ENCODE data around the gene TCAF1. TPM values are rescaled to one million over a fixed set of nuclear protein-coding genes. Genes with fewer than 3 reads are reported as not detected.

TCAF1 gene
- 86.4 and 91.8 TPM in 2 replicates for total RNA-seq (2012; rRNA removed)
- polyA plus RNA-seq (2012; rRNA removed): 35.1 and 39.3 TPM in 2 replicates
- 16.5 and 29.2 TPM in 2 replicates for polyA plus RNA-seq (2012; cell fraction: cytosol; rRNA removed)
- polyA plus RNA-seq (2012; cell fraction: nucleus; rRNA removed; ENCODE audit: low replicate concordance): 16.6 and 19.7 TPM in 2 replicates
- Bru-seq, nascent RNA: percentile 80 among the genes with signal in this experiment
- BruChase-seq, experiment 1, labeled RNA remaining after a 6-hour chase: percentile 86 among the genes with signal in this experiment
- BruChase-seq, experiment 2, labeled RNA remaining after a 2-hour chase: percentile 86 among the genes with signal in this experiment
- long read RNA-seq, full-length matches to known transcripts: 22 of 113 reads
- long read RNA-seq, partial matches to known transcripts: 53 of 113 reads
- long read RNA-seq, other reads (novel, unspliced or antisense): 38 of 113 reads

- peak within 1 kb of the TSS; percentile 76 for H4K5ac ChIP-seq (ENCODE audit: low read depth, low read length)
- H3K14ac ChIP-seq (replicated peaks; ENCODE audit: low read depth, low read length): peak within 1 kb of the TSS; percentile 85
- peak within 1 kb of the TSS; percentile 85 for H3K4ac ChIP-seq (ENCODE audit: low read depth, low read length)
- H4K91ac ChIP-seq (ENCODE audit: insufficient read depth, low read depth, low read length): peak within 1 kb of the TSS; percentile 82
- DNase-seq (peak; percentile 93), ATAC-seq (ENCODE audit: low read depth) (peak; percentile 95)
- H3K79me1 ChIP-seq (ENCODE audit: low read depth in 1 of 2, low read length in 2 of 2): peaks cover 7 to 20% of the 10 kb centered on the region in 2 experiments; a peak in 3 of 4 replicates
- H3K18ac ChIP-seq (ENCODE audit: low read depth, low read length): peak within 1 kb of the TSS; percentile 66
- H2AFZ ChIP-seq (replicated peaks; ENCODE audit: low read length, poor library complexity): peak within 1 kb of the TSS; percentile 96
- intact Hi-C loops (cut with micrococcal nuclease): loop anchor here (1.0 to 5.0 kb wide), 4 partner anchors 16 to 126 kb away; partner anchors contain the start of gene OR2F2
- TF ChIP-seq CTCF (conservative IDR thresholded peaks at IDR 0.05; ENCODE audit: low read depth, low read length) (peak; percentile 47), RCOR1 (IDR thresholded peaks at IDR 0.05; ENCODE audit: insufficient replicate concordance, low read length) (no peak), SMC3 (IDR thresholded peaks at IDR 0.05; ENCODE audit: low read depth, low read length) (peak; percentile 35), USF2 (IDR thresholded peaks at IDR 0.05; ENCODE audit: low read depth, low read length) (no peak), RAD21 (IDR thresholded peaks at IDR 0.05; ENCODE audit: low read length) (peak; percentile 41; the same call in 1 of the 2 replicates), FOS (IDR thresholded peaks at IDR 0.05; ENCODE audit: low read depth, low read length) (no peak), MAZ (IDR thresholded peaks at IDR 0.05; ENCODE audit: borderline replicate concordance, low read depth, low read length) (peak; percentile 95; the same call in 1 of the 2 replicates), POLR2A (IDR thresholded peaks at IDR 0.05; ENCODE audit: low read depth, low read length) (peak; percentile 71), CHD1 (IDR thresholded peaks at IDR 0.05; ENCODE audit: low read depth, low read length) (no peak), BHLHE40 (IDR thresholded peaks at IDR 0.05; ENCODE audit: low read depth, low read length) (no peak)
- H3K36me3 ChIP-seq (ENCODE audit: control insufficient read depth, insufficient read depth, low read length): no peaks in the 10 kb centered on the region; the same call in 1 of the 2 replicates
- H3K4me3 ChIP-seq (ENCODE audit: insufficient read depth, low read depth, low read length): peak within 1 kb of the TSS; percentile 91
- H2AK5ac ChIP-seq (ENCODE audit: low read depth, low read length): 0 out of 2 replicates have a peak within 1 kb of the TSS, but pooled peaks have one; percentile 40
- H3K56ac ChIP-seq (ENCODE audit: extremely low read depth, insufficient read depth, low read length): peak within 1 kb of the TSS; percentile 67
- peak within 1 kb of the TSS; percentile 96 for H3K27ac ChIP-seq (ENCODE audit: insufficient read depth, low read length)
- peak within 1 kb of the TSS; percentile 77 for H2BK120ac ChIP-seq (ENCODE audit: low read depth, low read length)
- peak within 1 kb of the TSS; percentile 89 for H3K23ac ChIP-seq (ENCODE audit: low read depth, low read length)
- H4K8ac ChIP-seq (ENCODE audit: low read depth in 2 of 2, low read length in 2 of 2): peak within 1 kb of the TSS; percentile 67 to 87
- H4K20me1 ChIP-seq (ENCODE audit: insufficient read depth, low read length): peaks cover 16% of the 10 kb centered on the region; the same call in 1 of the 2 replicates
- 1% methylated on average over 12 of the region's 50 CpGs; no CpG with 5 or more reads in 1 of the 2 experiments for WGBS, 2 experiments (ENCODE audit: extremely low coverage in 2 of 2, insufficient read length in 1 of 2)
- peak within 1 kb of the TSS; percentile 87 for H3K4me2 ChIP-seq (ENCODE audit: low read depth, low read length)
- dilution Hi-C loops (cut with HindIII; ENCODE audit: low sequenced_read_pairs, unreplicated experiment): no loop called here
- POLR2A ChIA-PET (ENCODE audit: unreplicated experiment): interaction anchor here (0.6 to 1.1 kb wide), 3 partner anchors 17 to 75 kb away, joined by 3 to 6 read pairs (median 3); no protein-coding TSS in a partner anchor
- CTCF ChIA-PET: interaction anchor here (0.6 to 3.2 kb wide), 7 partner anchors 10 to 110 kb away, joined by 3 to 15 read pairs (median 5); no protein-coding TSS in a partner anchor
- BruUV-seq (replicated peaks): no TSS peak
- H2BK15ac ChIP-seq (ENCODE audit: low read depth, low read length): peak within 1 kb of the TSS; percentile 73; the same call in 2 of the 3 replicates
- peak within 1 kb of the TSS; percentile 59 for H2AK9ac ChIP-seq (replicated peaks; ENCODE audit: low read depth, low read length, poor library complexity)
- no peaks in the 10 kb centered on the region for H3K27me3 ChIP-seq (ENCODE audit: control insufficient read depth, insufficient read depth, low read length)
- peak within 1 kb of the TSS; percentile 96 for H2BK5ac ChIP-seq (ENCODE audit: low read depth, low read length, poor library complexity, severe bottlenecking)
- H2BK20ac ChIP-seq (ENCODE audit: low read depth, low read length): no peak within 1 kb of the TSS
- peaks cover 9% of the 10 kb centered on the region; the same call in 1 of the 2 replicates for H3K9me1 ChIP-seq (ENCODE audit: insufficient read depth, low read length)
- H3K9ac ChIP-seq (ENCODE audit: low read depth, low read length): peak within 1 kb of the TSS; percentile 87
- in situ Hi-C loops (cut with MboI; ENCODE audit: low sequenced_read_pairs): no loop called here
- H3K9me3 ChIP-seq (ENCODE audit: control insufficient read depth, insufficient read depth, low read length): no peaks in the 10 kb centered on the region
- peaks cover 15% of the 10 kb centered on the region for H3K4me1 ChIP-seq (ENCODE audit: control insufficient read depth, insufficient read depth, low read length)
These were observed at the start of gene TCAF1 for GRCh38 chr7:143901668-143902331. Gene TCAF1 (minus strand): TSS chr7:143902176. CDS start chr7:143876608, 25,568 bp downstream.
